ENCODE measurements around the gene IFITM2.
"Not testable (repeated sequence)": the region's sequence is repeated elsewhere in the genome, so short reads cannot be mapped to it uniquely, and the experiment has no call there.

DNA sequence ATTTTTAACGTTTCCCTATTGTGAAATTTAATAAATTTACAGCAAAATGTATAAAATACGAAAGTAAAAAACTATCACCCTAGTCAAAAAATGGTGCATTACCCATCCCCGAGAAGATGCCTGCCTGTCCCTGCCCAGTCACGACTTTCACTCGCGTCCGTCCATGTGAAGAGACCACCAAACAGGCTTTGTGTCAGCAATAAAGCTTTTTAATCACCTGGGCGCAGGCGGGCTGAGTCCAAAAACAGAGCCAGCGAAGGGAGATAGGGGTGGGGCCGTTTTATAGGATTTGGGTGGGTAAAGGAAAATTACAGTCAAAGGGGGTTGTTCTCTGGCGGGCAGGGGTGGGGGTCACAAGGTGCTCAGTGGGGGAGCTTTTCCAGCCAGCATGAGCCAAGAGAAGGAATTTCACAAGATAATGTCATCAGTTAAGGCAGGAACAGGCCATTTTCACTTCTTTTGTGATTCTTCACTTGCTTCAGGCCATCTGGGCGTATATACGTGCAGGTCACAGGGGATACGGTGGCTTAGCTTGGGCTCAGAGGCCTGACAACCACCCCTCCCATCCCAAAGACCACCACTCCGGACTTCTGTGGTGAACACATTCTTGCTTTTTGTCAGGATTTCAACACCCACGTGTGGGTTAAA, 26.1 kb downstream of the IFITM2 start:
- not testable (repeated sequence) for TF ChIP-seq JUN (CRISPR knock-in tag; IDR thresholded peaks at IDR 0.05); ESRRA (CRISPR knock-in tag; IDR thresholded peaks at IDR 0.05; ENCODE audit: low read depth); ZNF101 (CRISPR knock-in tag; IDR thresholded peaks at IDR 0.05; ENCODE audit: borderline replicate concordance, low read depth); POLR2A (IDR thresholded peaks at IDR 0.05; ENCODE audit: insufficient read depth in 1 of 2, low read depth in 2 of 2, low read length in 2 of 2); YY1 (IDR thresholded peaks at IDR 0.05; ENCODE audit: insufficient read depth, insufficient replicate concordance, low read depth, low read length); SUZ12 (IDR thresholded peaks at IDR 0.05; ENCODE audit: low read depth, low read length); CREB1 (IDR thresholded peaks at IDR 0.05); CREB1 (CRISPR knock-in tag; IDR thresholded peaks at IDR 0.05); ZNF160 (CRISPR knock-in tag; IDR thresholded peaks at IDR 0.05)
- TF ChIP-seq, protein P1, sequence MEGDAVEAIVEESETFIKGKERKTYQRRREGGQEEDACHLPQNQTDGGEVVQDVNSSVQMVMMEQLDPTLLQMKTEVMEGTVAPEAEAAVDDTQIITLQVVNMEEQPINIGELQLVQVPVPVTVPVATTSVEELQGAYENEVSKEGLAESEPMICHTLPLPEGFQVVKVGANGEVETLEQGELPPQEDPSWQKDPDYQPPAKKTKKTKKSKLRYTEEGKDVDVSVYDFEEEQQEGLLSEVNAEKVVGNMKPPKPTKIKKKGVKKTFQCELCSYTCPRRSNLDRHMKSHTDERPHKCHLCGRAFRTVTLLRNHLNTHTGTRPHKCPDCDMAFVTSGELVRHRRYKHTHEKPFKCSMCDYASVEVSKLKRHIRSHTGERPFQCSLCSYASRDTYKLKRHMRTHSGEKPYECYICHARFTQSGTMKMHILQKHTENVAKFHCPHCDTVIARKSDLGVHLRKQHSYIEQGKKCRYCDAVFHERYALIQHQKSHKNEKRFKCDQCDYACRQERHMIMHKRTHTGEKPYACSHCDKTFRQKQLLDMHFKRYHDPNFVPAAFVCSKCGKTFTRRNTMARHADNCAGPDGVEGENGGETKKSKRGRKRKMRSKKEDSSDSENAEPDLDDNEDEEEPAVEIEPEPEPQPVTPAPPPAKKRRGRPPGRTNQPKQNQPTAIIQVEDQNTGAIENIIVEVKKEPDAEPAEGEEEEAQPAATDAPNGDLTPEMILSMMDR (CRISPR knock-in tag; IDR thresholded peaks at IDR 0.05) = not testable (repeated sequence)
- TF ChIP-seq, protein P2, sequence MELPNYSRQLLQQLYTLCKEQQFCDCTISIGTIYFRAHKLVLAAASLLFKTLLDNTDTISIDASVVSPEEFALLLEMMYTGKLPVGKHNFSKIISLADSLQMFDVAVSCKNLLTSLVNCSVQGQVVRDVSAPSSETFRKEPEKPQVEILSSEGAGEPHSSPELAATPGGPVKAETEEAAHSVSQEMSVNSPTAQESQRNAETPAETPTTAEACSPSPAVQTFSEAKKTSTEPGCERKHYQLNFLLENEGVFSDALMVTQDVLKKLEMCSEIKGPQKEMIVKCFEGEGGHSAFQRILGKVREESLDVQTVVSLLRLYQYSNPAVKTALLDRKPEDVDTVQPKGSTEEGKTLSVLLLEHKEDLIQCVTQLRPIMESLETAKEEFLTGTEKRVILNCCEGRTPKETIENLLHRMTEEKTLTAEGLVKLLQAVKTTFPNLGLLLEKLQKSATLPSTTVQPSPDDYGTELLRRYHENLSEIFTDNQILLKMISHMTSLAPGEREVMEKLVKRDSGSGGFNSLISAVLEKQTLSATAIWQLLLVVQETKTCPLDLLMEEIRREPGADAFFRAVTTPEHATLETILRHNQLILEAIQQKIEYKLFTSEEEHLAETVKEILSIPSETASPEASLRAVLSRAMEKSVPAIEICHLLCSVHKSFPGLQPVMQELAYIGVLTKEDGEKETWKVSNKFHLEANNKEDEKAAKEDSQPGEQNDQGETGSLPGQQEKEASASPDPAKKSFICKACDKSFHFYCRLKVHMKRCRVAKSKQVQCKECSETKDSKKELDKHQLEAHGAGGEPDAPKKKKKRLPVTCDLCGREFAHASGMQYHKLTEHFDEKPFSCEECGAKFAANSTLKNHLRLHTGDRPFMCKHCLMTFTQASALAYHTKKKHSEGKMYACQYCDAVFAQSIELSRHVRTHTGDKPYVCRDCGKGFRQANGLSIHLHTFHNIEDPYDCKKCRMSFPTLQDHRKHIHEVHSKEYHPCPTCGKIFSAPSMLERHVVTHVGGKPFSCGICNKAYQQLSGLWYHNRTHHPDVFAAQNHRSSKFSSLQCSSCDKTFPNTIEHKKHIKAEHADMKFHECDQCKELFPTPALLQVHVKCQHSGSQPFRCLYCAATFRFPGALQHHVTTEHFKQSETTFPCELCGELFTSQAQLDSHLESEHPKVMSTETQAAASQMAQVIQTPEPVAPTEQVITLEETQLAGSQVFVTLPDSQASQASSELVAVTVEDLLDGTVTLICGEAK (IDR thresholded peaks at IDR 0.05) = not testable (repeated sequence)
- TF ChIP-seq, protein P2 (CRISPR knock-in tag; IDR thresholded peaks at IDR 0.05) = not testable (repeated sequence)

Data from HepG2 (cell line).